H9 (cell line): ENCODE measurements around the gene RET. TPM values are rescaled to one million over a fixed set of nuclear protein-coding genes. Genes with fewer than 3 reads are reported as not detected.

Experiments used
- DNase-seq: peaks from one replicate; pipeline ENCODE4 v3.0.0-alpha.2; 2017
- H2AFZ ChIP-seq: one replicate; pipeline ENCODE4 v1.6.1; 2013; ENCODE audit warnings: mild to moderate bottlenecking, low read length, control low read depth, moderate library complexity
- H2AK5ac ChIP-seq: 2 replicates; pipeline ENCODE4 v1.6.1; 2013; ENCODE audit warnings: low read length, control low read depth, mixed read lengths; ENCODE audit not compliant: insufficient read length
- H2BK120ac ChIP-seq: one replicate; pipeline ENCODE4 v1.6.1; 2013; ENCODE audit warnings: low read depth, mild to moderate bottlenecking, low read length, control low read depth, inconsistent platforms; ENCODE audit not compliant: poor library complexity, severe bottlenecking
- H2BK12ac ChIP-seq: 2 replicates; pipeline ENCODE4 v1.6.1; 2013; ENCODE audit warnings: low read length, control low read depth, mixed read lengths, low read depth; ENCODE audit not compliant: insufficient read length
- H2BK15ac ChIP-seq: 2 replicates; pipeline ENCODE4 v1.6.1; 2013; ENCODE audit warnings: low read depth, low read length, control low read depth
- H2BK20ac ChIP-seq: one replicate; pipeline ENCODE4 v1.6.1; 2013; ENCODE audit warnings: low read depth, mild to moderate bottlenecking, low read length, control low read depth, inconsistent platforms; ENCODE audit not compliant: poor library complexity, severe bottlenecking
- H2BK5ac ChIP-seq: 2 replicates; pipeline ENCODE4 v1.6.1; 2013; ENCODE audit warnings: low read length, control low read depth, mixed read lengths; ENCODE audit not compliant: insufficient read length
- H3K14ac ChIP-seq: 2 replicates; pipeline ENCODE4 v1.6.1; 2013; ENCODE audit warnings: low read length, control low read depth; ENCODE audit not compliant: insufficient read depth
- H3K18ac ChIP-seq: 2 replicates; pipeline ENCODE4 v1.6.1; 2013; ENCODE audit warnings: low read depth, mild to moderate bottlenecking, mixed read lengths, low read length, control low read depth; ENCODE audit not compliant: insufficient read length
- H3K23ac ChIP-seq: 2 replicates; pipeline ENCODE4 v1.6.1; 2013; ENCODE audit warnings: low read length, control low read depth, mixed read lengths, low read depth; ENCODE audit not compliant: insufficient read length
- H3K23me2 ChIP-seq: 2 replicates; pipeline ENCODE4 v1.6.1; 2013; ENCODE audit warnings: low read depth, mild to moderate bottlenecking, mixed read lengths, low read length, control low read depth; ENCODE audit not compliant: insufficient read length, poor library complexity, severe bottlenecking
- H3K27ac ChIP-seq: 2 replicates; pipeline ENCODE4 v1.5.1; 2013; ENCODE audit warnings: low read length, control low read depth, mixed read lengths, low read depth; ENCODE audit not compliant: insufficient read length
- H3K27me3 ChIP-seq: 2 replicates; pipeline ENCODE4 v1.6.1; 2013; ENCODE audit warnings: low read length, control low read depth, inconsistent platforms; ENCODE audit not compliant: insufficient read depth
- H3K4ac ChIP-seq: 2 replicates; pipeline ENCODE4 v1.6.1; 2013; ENCODE audit warnings: low read depth, mild to moderate bottlenecking, control low read depth, inconsistent platforms, low read length, moderate library complexity
- H3K4me1 ChIP-seq: 2 replicates; pipeline ENCODE4 v1.6.1; 2013; ENCODE audit warnings: low read length, control low read depth, inconsistent platforms; ENCODE audit not compliant: insufficient read depth
- H3K4me2 ChIP-seq: 2 replicates; pipeline ENCODE4 v1.6.1; 2013; ENCODE audit warnings: low read length, control low read depth, mixed read lengths; ENCODE audit not compliant: insufficient read length, insufficient read depth
- H3K56ac ChIP-seq: 2 replicates; pipeline ENCODE4 v1.6.1; 2013; ENCODE audit warnings: low read depth, mild to moderate bottlenecking, mixed read lengths, low read length, control low read depth; ENCODE audit not compliant: insufficient read length
- H3K79me1 ChIP-seq: 2 replicates; pipeline ENCODE4 v1.6.1; 2013; ENCODE audit warnings: low read depth, mild to moderate bottlenecking, moderate library complexity, low read length, control low read depth, inconsistent platforms; ENCODE audit not compliant: insufficient read depth, poor library complexity, severe bottlenecking
- H3K79me2 ChIP-seq: 2 replicates; pipeline ENCODE4 v1.6.1; 2013; ENCODE audit warnings: low read length, control low read depth, inconsistent platforms; ENCODE audit not compliant: insufficient read depth
- H3K9ac ChIP-seq: 2 replicates; pipeline ENCODE4 v1.6.1; 2013; ENCODE audit warnings: low read length, control low read depth, mixed read lengths; ENCODE audit not compliant: insufficient read length; ENCODE audit errors: extremely low read depth
- H3K9me3 ChIP-seq: one replicate; pipeline ENCODE4 v1.6.1; 2013; ENCODE audit warnings: low read depth, low read length, inconsistent platforms; ENCODE audit not compliant: control insufficient read depth
- H3T11ph ChIP-seq: one replicate; pipeline ENCODE4 v1.6.1; 2013; ENCODE audit warnings: mild to moderate bottlenecking, low read length, control low read depth, inconsistent platforms
- H4K20me1 ChIP-seq: one replicate; pipeline ENCODE4 v1.6.1; 2013; ENCODE audit not compliant: control insufficient read depth, insufficient read length, insufficient read depth
- H4K5ac ChIP-seq: 2 replicates; pipeline ENCODE4 v1.6.1; 2013; ENCODE audit warnings: low read depth, mild to moderate bottlenecking, mixed read lengths, low read length, control low read depth; ENCODE audit not compliant: insufficient read length
- H4K8ac ChIP-seq: replicated peaks from 2 replicates; pipeline ENCODE4 v1.6.1; 2013; ENCODE audit warnings: low read length, control low read depth, mixed read lengths, low read depth; ENCODE audit not compliant: insufficient read length
- H4K91ac ChIP-seq: 2 replicates; pipeline ENCODE4 v1.6.1; 2013; ENCODE audit warnings: low read depth, mild to moderate bottlenecking, moderate library complexity, mixed read lengths, low read length, control low read depth; ENCODE audit not compliant: insufficient read length
- H3K27ac Mint-ChIP-seq, 3 experiments: 2 replicates in 2 of 3; 3 replicates in 1 of 3; pipeline ENCODE4 v1.8.0; 2020 to 2021; ENCODE audit warnings: mixed read lengths in 3 of 3, mild to moderate bottlenecking in 1 of 3, moderate library complexity in 1 of 3
- H3K27me3 Mint-ChIP-seq: 2 replicates; pipeline ENCODE4 v1.8.0; 2021; ENCODE audit warnings: low read depth, mild to moderate bottlenecking, moderate library complexity, mixed read lengths
- H3K36me3 Mint-ChIP-seq, 3 experiments: 2 replicates in 2 of 3; 3 replicates in 1 of 3; pipeline ENCODE4 v1.8.0; 2020 to 2021; ENCODE audit warnings: low read depth in 3 of 3, mixed read lengths in 3 of 3; ENCODE audit not compliant: insufficient read depth in 1 of 3
- H3K4me1 Mint-ChIP-seq, 2 experiments: 2 replicates each; pipeline ENCODE4 v1.8.0; 2020; ENCODE audit warnings: mixed read lengths in 2 of 2
- H3K4me3 Mint-ChIP-seq, 2 experiments: 2 replicates in 1 of 2; 3 replicates in 1 of 2; pipeline ENCODE4 v1.8.0; 2020 to 2021; ENCODE audit warnings: mild to moderate bottlenecking in 2 of 2, mixed read lengths in 2 of 2, moderate library complexity in 1 of 2
- H3K9me3 Mint-ChIP-seq, 2 experiments: 2 replicates in 1 of 2; 3 replicates in 1 of 2; pipeline ENCODE4 v1.8.0; 2020; ENCODE audit warnings: mild to moderate bottlenecking in 2 of 2, mixed read lengths in 2 of 2, moderate library complexity in 1 of 2
- CTCF ChIP-seq: fragments of 200-600 bp; sonication (generic); conservative IDR thresholded peaks from 3 replicates; pipeline ENCODE4 v1.8.0; 2021; ENCODE audit warnings: antibody characterized with exemption, mild to moderate bottlenecking
- WGBS: extraction: QIAGEN DNeasy Blood & Tissue Kit; methylation state at CpG from one replicate; pipeline ENCODE4 v1.1.7; 2013; ENCODE audit warnings: missing lambda C conversion rate, low lambda C conversion rate, mixed read lengths; ENCODE audit not compliant: insufficient read length; ENCODE audit errors: extremely low coverage; 5-methylcytosine and 5-hydroxymethylcytosine counted together
- total RNA-seq: library from RNA; stranded (reverse); gene quantifications from 2 replicates; pipeline ENCODE4 v1.2.1, GENCODE V29; 2021

RET gene
- total RNA-seq, 1 experiment from 2014 or later, result 12.2 TPM

GRCh38 chr10:43120929-43121314 lies 44.1 kb downstream of the RET start:
- Histone ChIP-seq H3K23ac (no peak overlapping the region), H4K8ac (no peak overlapping the region), H3T11ph (no peak overlapping the region), H2BK15ac (no peak overlapping the region), H2AFZ (no peak overlapping the region), H2BK5ac (no peak overlapping the region), H3K14ac (no peak overlapping the region), H3K79me2 (no peaks in the 10 kb centered on the region), H3K4ac (no peak overlapping the region), H2BK20ac (no peak overlapping the region), H3K18ac (no peak overlapping the region), H2AK5ac (no peak overlapping the region), H3K27me3 (no peaks in the 10 kb centered on the region), H4K5ac (no peak overlapping the region), H3K9me3 (no peaks in the 10 kb centered on the region), H3K23me2 (peaks cover 2% of the 10 kb centered on the region), H3K27ac (no peak overlapping the region), H3K4me2 (no peak overlapping the region), H4K20me1 (no peaks in the 10 kb centered on the region), H3K56ac (no peak overlapping the region), H3K4me1 (no peaks in the 10 kb centered on the region), H3K79me1 (no peaks in the 10 kb centered on the region), H2BK12ac (no peak overlapping the region), H2BK120ac (no peak overlapping the region), H3K9ac (no peak overlapping the region), H4K91ac (no peak overlapping the region)
- Mint-ChIP-seq H3K9me3 (no peaks in the 10 kb centered on the region), H3K36me3 (peaks cover 0 to 10% (median 5%) of the 10 kb centered on the region in 3 experiments; a peak in 3 of 7 replicates), H3K4me3 (no peak overlapping the region), H3K27ac (no peak overlapping the region), H3K27me3 (no peaks in the 10 kb centered on the region), H3K4me1 (no peaks in the 10 kb centered on the region)
- no CpG with 5 or more reads among the region's 3 CpGs for WGBS
- DNase-seq, result no peak
- no peak for TF ChIP-seq CTCF
